IMR-90 (cell line): ENCODE results near the gene NDUFB11. TPM values are rescaled to one million over a fixed set of nuclear protein-coding genes. Genes with fewer than 3 reads are reported as not detected.

ENCODE experiments used
- ATAC-seq: fragments of 200-7000 bp; cut with Tn5 transposase; 2 replicates; pipeline ENCODE4 v1.9.1; 2020; ENCODE audit warnings: low read depth, mild to moderate bottlenecking, moderate library complexity
- BruUV-seq: library from RNA; stranded (reverse); fragments of 400-500 nt; replicated peaks from 2 replicates; lab custom pipeline; 2021; lab: Mats Ljungman, UMichigan
- CTCF ChIA-PET: fragments of 300-600 bp; formaldehyde crosslinking; extraction: SDS; loops from one replicate; lab custom pipeline; 2021; ENCODE audit warnings: antibody characterized with exemption; lab: Yijun Ruan, JAX
- POLR2A ChIA-PET: fragments of 300-600 bp; sonication (Branson Sonifier 250); formaldehyde crosslinking; loops from one replicate; lab custom pipeline; 2022; ENCODE audit warnings: antibody characterized with exemption; ENCODE audit not compliant: unreplicated experiment; lab: Charles Lee
- DNase-seq: peaks from one replicate; pipeline ENCODE4 v3.0.0; 2013
- H2AFZ ChIP-seq: replicated peaks from 2 replicates; pipeline ENCODE3; 2013; ENCODE audit warnings: low read length, mild to moderate bottlenecking; ENCODE audit not compliant: poor library complexity
- H2AK5ac ChIP-seq: 2 replicates; pipeline ENCODE4 v1.6.1; 2013; ENCODE audit warnings: low read depth, low read length, inconsistent platforms
- H2AK9ac ChIP-seq: replicated peaks from 2 replicates; pipeline ENCODE3; 2013; ENCODE audit warnings: mild to moderate bottlenecking, low read depth, low read length, moderate library complexity; ENCODE audit not compliant: poor library complexity
- H2BK120ac ChIP-seq: 2 replicates; pipeline ENCODE4 v1.6.1; 2013; ENCODE audit warnings: low read depth, low read length, inconsistent platforms
- H2BK15ac ChIP-seq: 3 replicates; pipeline ENCODE4 v1.6.1; 2013; ENCODE audit warnings: low read depth, low read length, inconsistent platforms
- H2BK20ac ChIP-seq: 2 replicates; pipeline ENCODE4 v1.6.1; 2013; ENCODE audit warnings: low read depth, mild to moderate bottlenecking, inconsistent platforms, low read length, moderate library complexity
- H2BK5ac ChIP-seq: 2 replicates; pipeline ENCODE4 v1.6.1; 2013; ENCODE audit warnings: mild to moderate bottlenecking, low read depth, low read length, inconsistent platforms; ENCODE audit not compliant: poor library complexity, severe bottlenecking
- H3K14ac ChIP-seq: replicated peaks from 2 replicates; pipeline ENCODE4 v1.6.1; 2013; ENCODE audit warnings: low read depth, low read length, inconsistent platforms
- H3K18ac ChIP-seq: 2 replicates; pipeline ENCODE4 v1.6.1; 2013; ENCODE audit warnings: low read depth, low read length, control low read depth
- H3K23ac ChIP-seq: 2 replicates; pipeline ENCODE4 v1.6.1; 2013; ENCODE audit warnings: low read depth, low read length, inconsistent platforms
- H3K27ac ChIP-seq: 2 replicates; pipeline ENCODE4 v1.5.1; 2013; ENCODE audit warnings: mild to moderate bottlenecking, control low read depth, low read length; ENCODE audit not compliant: insufficient read depth
- H3K27me3 ChIP-seq: 2 replicates; pipeline ENCODE4 v1.6.1; 2013; ENCODE audit warnings: low read length; ENCODE audit not compliant: control insufficient read depth, insufficient read depth
- H3K36me3 ChIP-seq: 2 replicates; pipeline ENCODE4 v1.6.1; 2013; ENCODE audit warnings: low read length, mixed read lengths; ENCODE audit not compliant: control insufficient read depth, insufficient read depth
- H3K4ac ChIP-seq: 2 replicates; pipeline ENCODE4 v1.6.1; 2013; ENCODE audit warnings: low read depth, low read length, inconsistent platforms
- H3K4me1 ChIP-seq: 2 replicates; pipeline ENCODE4 v1.6.1; 2013; ENCODE audit warnings: low read length, mixed read lengths; ENCODE audit not compliant: control insufficient read depth, insufficient read depth
- H3K4me2 ChIP-seq: 2 replicates; pipeline ENCODE4 v1.6.1; 2013; ENCODE audit warnings: low read depth, mild to moderate bottlenecking, control low read depth, low read length, moderate library complexity
- H3K4me3 ChIP-seq: 2 replicates; pipeline ENCODE4 v1.5.1; 2013; ENCODE audit warnings: low read depth, mild to moderate bottlenecking, control low read depth, low read length, moderate library complexity; ENCODE audit not compliant: insufficient read depth
- H3K56ac ChIP-seq: 2 replicates; pipeline ENCODE4 v1.6.1; 2013; ENCODE audit warnings: low read length, inconsistent platforms; ENCODE audit not compliant: insufficient read depth; ENCODE audit errors: extremely low read depth
- H3K79me1 ChIP-seq, 2 experiments: 2 replicates each; pipeline ENCODE4 v1.6.1; 2013; ENCODE audit warnings: low read length in 2 of 2, inconsistent platforms in 1 of 2, low read depth in 1 of 2
- H3K9ac ChIP-seq: 2 replicates; pipeline ENCODE4 v1.6.1; 2013; ENCODE audit warnings: low read depth, low read length, control low read depth
- H3K9me1 ChIP-seq: 2 replicates; pipeline ENCODE4 v1.6.1; 2013; ENCODE audit warnings: low read length, inconsistent platforms; ENCODE audit not compliant: insufficient read depth
- H3K9me3 ChIP-seq: 2 replicates; pipeline ENCODE4 v1.6.1; 2013; ENCODE audit warnings: low read length; ENCODE audit not compliant: control insufficient read depth, insufficient read depth
- H4K20me1 ChIP-seq: 2 replicates; pipeline ENCODE4 v1.6.1; 2013; ENCODE audit warnings: low read length, inconsistent platforms; ENCODE audit not compliant: insufficient read depth
- H4K5ac ChIP-seq: 2 replicates; pipeline ENCODE4 v1.6.1; 2013; ENCODE audit warnings: mild to moderate bottlenecking, low read depth, low read length, control low read depth
- H4K8ac ChIP-seq, 2 experiments: 2 replicates each; pipeline ENCODE4 v1.6.1; 2013; ENCODE audit warnings: low read depth in 2 of 2, low read length in 2 of 2, control low read depth in 1 of 2, inconsistent platforms in 1 of 2
- H4K91ac ChIP-seq: 2 replicates; pipeline ENCODE4 v1.6.1; 2013; ENCODE audit warnings: low read depth, low read length, inconsistent platforms; ENCODE audit not compliant: insufficient read depth
- MAZ ChIP-seq: IDR thresholded peaks from 2 replicates; pipeline ENCODE4 v1.6.1; 2012; ENCODE audit warnings: low read depth, mild to moderate bottlenecking, low read length, improper control_type of control experiment, moderate library complexity, borderline replicate concordance
- MXI1 ChIP-seq: IDR thresholded peaks from 2 replicates; pipeline ENCODE4 v1.6.1; 2012; ENCODE audit warnings: low read depth, mild to moderate bottlenecking, low read length, moderate library complexity, borderline replicate concordance
- NFE2L2 ChIP-seq: fragments of 150-350 bp; IDR thresholded peaks from 2 replicates; pipeline ENCODE4 v1.6.1; 2016; ENCODE audit warnings: low read depth, mild to moderate bottlenecking, low read length
- POLR2A ChIP-seq: IDR thresholded peaks from 2 replicates; pipeline ENCODE4 v1.6.1; 2012; ENCODE audit warnings: mild to moderate bottlenecking, low read depth, low read length
- RCOR1 ChIP-seq: IDR thresholded peaks from 2 replicates; pipeline ENCODE4 v1.6.1; 2012; ENCODE audit warnings: mild to moderate bottlenecking, low read length, improper control_type of control experiment; ENCODE audit not compliant: insufficient replicate concordance
- SMC3 ChIP-seq: fragments of 150-350 bp; IDR thresholded peaks from 2 replicates; pipeline ENCODE4 v1.6.1; 2016; ENCODE audit warnings: low read depth, mild to moderate bottlenecking, antibody characterized with exemption, low read length, moderate library complexity
- USF2 ChIP-seq: fragments of 150-350 bp; IDR thresholded peaks from 2 replicates; pipeline ENCODE4 v1.6.1; 2017; ENCODE audit warnings: mild to moderate bottlenecking, antibody characterized with exemption, low read length, low read depth
- WGBS, 2 experiments: methylation state at CpG; one replicate each; pipeline versions ENCODE4 v1.1.5 to v1.1.7; 2013; ENCODE audit warnings: missing lambda C conversion rate in 2 of 2; ENCODE audit not compliant: insufficient read length in 1 of 2; ENCODE audit errors: extremely low coverage in 2 of 2; 5-methylcytosine and 5-hydroxymethylcytosine counted together
- dilution Hi-C: fragments of 300-500 bp; cut with HindIII; formaldehyde crosslinking; loops from one replicate; pipeline ENCODE4 v1.14.3; 2018; ENCODE audit warnings: low sequenced_read_pairs; ENCODE audit not compliant: unreplicated experiment
- in situ Hi-C: fragments of 300-500 bp; cut with MboI; formaldehyde crosslinking; loops from 3 replicates; pipeline ENCODE4 v1.14.3; 2019; ENCODE audit warnings: low sequenced_read_pairs, inconsistent platforms, mixed read lengths
- intact Hi-C: fragments of 100-400 bp; cut with micrococcal nuclease; formaldehyde crosslinking; loops from 2 replicates; pipeline ENCODE4 v1.10.0; 2022
- polyA plus RNA-seq, 3 experiments: library from polyadenylated mRNA; depleted of rRNA; stranded (reverse); fragments of >200 nt; gene quantifications; 2 replicates each; pipeline ENCODE4 v1.2.3, GENCODE V29; 2012; ENCODE audit warnings: low replicate concordance in 1 of 3
- total RNA-seq: library from RNA; depleted of rRNA; stranded (reverse); fragments of >200 nt; gene quantifications from 2 replicates; pipeline ENCODE4 v1.2.3, GENCODE V29; 2012

Gene NDUFB11
- total and polyA plus RNA-seq, 2 of the 4 experiments (the other 2 are of a cell fraction) = 17.0 to 58.3 TPM

- ChIA-PET CTCF (no interaction called here), POLR2A (no interaction called here)
- Histone ChIP-seq H3K18ac (no peak overlapping the region), H4K8ac (no peak overlapping the region), H3K4ac (no peak overlapping the region), H2BK120ac (no peak overlapping the region), H2BK15ac (no peak overlapping the region), H3K9ac (no peak overlapping the region), H3K27me3 (peaks cover 26% of the 10 kb centered on the region), H3K27ac (no peak overlapping the region), H2AK9ac (no peak overlapping the region), H4K20me1 (no peaks in the 10 kb centered on the region), H4K5ac (no peak overlapping the region), H3K23ac (no peak overlapping the region), H3K36me3 (no peaks in the 10 kb centered on the region), H2BK5ac (no peak overlapping the region), H3K4me3 (no peak overlapping the region), H3K79me1 (no peaks in the 10 kb centered on the region), H3K4me1 (no peaks in the 10 kb centered on the region), H3K14ac (no peak overlapping the region), H2BK20ac (no peak overlapping the region), H2AFZ (no peak overlapping the region), H4K91ac (no peak overlapping the region), H3K56ac (no peak overlapping the region), H3K9me1 (no peaks in the 10 kb centered on the region), H3K9me3 (0 out of 2 replicates have a peak, but pooled peaks cover 3% of the 10 kb centered on the region), H2AK5ac (no peak overlapping the region), H3K4me2 (no peak overlapping the region)
- BruUV-seq = no TSS peak
- in situ Hi-C loops = no loop called here
- intact Hi-C loops = loop anchor here (10.0 kb wide), 1 partner anchor 544 kb away; no protein-coding TSS in a partner anchor
- no CpG with 5 or more reads among the region's 2 CpGs for WGBS, 2 experiments
- no peak for TF ChIP-seq RCOR1
- no peak for TF ChIP-seq MAZ
- no peak for TF ChIP-seq NFE2L2
- TF ChIP-seq USF2 = no peak
- no peak for TF ChIP-seq POLR2A
- no peak for TF ChIP-seq MXI1
- TF ChIP-seq SMC3 = no peak
- DNase-seq (no peak), ATAC-seq (peak; percentile 35; the same call in 1 of the 2 replicates)
- dilution Hi-C loops = no loop called here
These were observed 46.0 kb downstream of the NDUFB11 start for GRCh38 chrX:47098338-47099094.
